Stimulated activated CD4-positive, alpha-beta T cell treated with anti-CD3 and anti-CD28 coated beads, Interleukin-4, amount 100 ng/mL, for 24 hours (primary cell): Measurements from ENCODE around the gene TRIM15.

ENCODE experiments used
- DNase-seq: peaks from one replicate; pipeline ENCODE4 v3.0.0-alpha.2; 2020

Gene TRIM15

DNA sequence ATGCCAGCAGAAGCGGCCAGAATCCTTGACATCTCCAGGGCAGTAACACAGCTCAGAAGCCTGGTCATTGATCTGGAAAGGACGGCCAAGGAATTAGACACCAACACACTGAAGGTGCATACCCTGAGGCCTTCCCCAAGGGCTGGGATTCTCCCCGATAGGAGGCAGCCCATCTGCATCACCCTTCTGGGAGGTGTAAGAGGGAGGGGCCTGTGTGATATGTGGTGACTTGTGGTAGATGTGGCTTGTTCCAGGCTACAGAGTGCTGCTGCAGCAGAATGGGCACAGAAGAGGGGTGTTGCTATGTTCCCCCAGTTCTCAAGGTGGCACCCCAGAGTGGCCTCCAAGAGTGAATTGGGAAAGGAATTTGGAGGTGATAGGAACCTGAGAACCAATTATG lies 16.2 kb upstream of the TRIM15 start:
- no peak for DNase-seq

- no peak for DNase-seq
Measured at GRCh38 chr6:30149234-30149633, 14.1 kb upstream of the TRIM15 start.

- DNase-seq: no peak
Measured at GRCh38 chr6:30149858-30150550, 13.3 kb upstream of the TRIM15 start.

DNA sequence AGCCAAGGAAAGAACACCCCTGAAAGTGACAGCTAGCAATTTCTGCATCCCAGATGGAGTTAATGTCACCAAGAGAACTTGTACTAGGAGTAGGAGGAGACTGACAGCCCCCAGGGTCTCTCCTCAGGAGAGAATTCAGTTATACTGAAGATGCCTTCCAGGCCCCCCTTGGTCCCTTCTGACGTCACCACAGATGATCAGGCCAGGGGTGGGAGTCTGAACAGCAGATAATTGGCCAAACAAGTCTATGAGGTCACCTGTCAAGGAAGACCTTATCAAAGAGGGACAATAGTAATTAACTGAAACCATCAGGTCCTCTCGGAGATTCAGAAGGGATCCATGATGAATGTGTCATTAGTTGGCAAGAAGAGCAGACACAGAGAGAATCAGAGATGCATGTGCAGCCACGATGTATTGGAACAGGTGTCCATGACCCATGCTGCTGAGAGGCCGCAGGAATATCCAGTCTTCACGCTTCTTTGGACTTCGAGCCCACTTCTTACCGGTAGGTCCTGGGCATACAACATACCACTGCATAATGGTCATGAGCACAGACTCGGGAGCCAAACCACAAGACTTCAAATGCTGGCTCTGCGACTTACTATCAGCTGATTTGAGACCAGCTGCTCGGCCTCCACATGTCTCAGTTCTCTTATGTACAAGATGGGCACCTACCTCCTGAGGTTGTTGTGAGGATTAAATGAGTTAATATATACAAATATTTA lies 12.5 kb upstream of the TRIM15 start:
- DNase-seq: no peak

DNA sequence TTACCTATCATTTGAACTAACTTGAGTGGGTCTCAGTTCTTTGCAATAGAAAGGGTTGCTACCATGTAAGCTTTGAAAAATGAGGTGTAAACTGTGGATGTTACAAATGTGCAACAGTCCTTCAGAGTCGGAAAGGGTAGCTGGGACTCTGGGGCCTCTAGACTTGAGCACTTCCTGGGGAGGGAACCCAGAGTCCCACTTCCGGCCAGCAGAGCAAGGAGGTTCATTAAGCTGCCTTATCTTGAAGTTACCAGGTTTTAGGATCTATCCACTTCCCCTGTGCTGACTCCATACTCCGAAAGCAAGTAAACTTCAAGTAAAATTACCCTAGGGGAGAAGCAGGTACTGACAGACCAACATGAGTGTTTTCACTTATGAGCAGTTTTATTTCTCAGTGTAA lies 11.8 kb upstream of the TRIM15 start:
- no peak for DNase-seq

GRCh38 chr6:30152016-30152673 lies 11.2 kb upstream of the TRIM15 start:
- no peak for DNase-seq

- DNase-seq: no peak
Measured at GRCh38 chr6:30152910-30153610, 10.3 kb upstream of the TRIM15 start.

DNA sequence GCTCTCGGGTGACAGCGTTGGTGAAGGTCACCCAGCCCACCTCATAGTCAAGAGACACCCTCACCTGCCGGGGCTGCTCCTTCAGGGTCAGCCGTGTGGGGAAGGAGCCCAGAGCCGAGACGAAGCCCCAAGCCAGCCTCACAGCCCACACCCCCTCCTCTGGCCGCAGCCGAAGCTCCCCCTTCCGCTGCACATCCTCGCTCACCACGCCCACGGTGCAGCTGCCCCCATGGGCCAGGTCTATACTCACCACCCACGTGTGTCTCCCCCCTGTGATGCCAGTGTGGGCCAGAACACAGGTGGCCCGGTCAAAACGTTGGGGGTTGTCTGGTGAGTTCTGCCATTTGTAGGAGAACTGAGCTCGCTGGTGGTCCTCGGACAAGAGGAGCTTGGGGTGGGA lies 9.3 kb upstream of the TRIM15 start:
- DNase-seq: no peak

GRCh38 chr6:30154709-30155519 lies 8.4 kb upstream of the TRIM15 start:
- DNase-seq: no peak

DNA sequence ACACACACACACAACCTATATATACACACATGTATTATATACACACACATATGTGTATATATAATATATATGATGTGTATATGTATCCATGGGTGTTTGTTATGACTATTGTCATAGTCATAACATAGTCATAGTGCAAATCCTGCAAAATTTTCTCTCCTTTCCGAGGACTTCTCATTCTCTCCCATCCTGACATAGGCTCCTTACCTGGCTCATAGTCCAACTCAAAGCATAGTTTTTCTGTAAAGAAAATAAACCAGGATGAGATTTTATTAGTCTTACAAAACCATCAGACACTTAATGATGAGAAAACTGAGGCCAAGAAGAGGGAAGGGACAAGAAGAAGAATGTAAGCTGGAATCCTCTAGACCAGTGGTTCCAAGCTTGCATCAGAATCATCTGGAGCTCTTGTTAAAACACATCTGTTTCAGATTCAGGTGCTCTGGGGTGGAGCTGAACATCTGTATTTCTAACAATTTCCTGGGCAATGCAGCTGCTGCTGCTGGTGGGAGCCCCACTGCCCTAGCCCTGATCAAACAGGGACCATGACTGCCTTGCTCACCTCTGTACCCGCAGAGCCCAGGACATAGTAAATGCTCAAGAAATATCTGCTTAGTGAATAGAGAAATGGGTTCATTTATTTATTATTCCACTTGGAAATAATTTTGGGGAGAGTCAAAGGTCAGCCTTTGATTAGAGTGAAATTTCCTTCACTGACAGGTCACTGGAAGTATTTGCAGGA lies 7.7 kb upstream of the TRIM15 start:
- no peak for DNase-seq

DNA sequence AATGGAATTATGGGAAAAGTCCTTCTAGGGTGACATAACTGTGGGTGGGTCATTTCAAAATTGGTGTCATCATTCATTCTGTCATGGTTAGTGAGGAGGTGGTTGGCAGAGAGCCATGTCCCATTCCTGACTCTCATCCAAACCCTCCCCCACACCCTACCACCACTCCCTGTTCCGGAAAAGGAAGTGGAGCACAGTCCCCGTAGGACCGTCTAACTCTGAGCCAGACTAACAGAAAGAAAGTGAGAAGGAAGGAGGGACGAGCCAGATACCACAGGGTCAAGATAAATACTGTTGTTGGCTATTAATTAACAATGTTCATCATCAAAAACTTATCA lies 7.1 kb upstream of the TRIM15 start:
- no peak for DNase-seq

DNA sequence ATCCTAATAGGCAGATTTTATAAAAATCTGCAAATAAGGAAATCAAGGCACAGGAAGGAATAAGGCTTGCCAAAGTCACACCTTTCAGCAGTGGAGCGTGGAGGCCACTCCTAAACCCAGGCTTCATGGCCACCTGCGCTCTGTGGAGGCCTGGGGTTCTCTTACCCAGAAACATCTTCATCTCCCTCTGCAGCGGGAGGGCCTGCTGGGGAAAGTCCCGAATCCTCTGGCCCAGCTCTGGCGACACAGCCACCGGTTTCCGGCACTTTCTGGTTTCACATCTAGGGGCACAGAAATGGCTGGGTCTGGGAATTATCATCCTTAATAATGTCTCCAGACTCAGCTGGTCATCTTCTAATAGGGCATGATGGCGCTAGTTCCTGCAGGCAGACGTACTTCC lies 6.6 kb upstream of the TRIM15 start:
- no peak for DNase-seq

DNA sequence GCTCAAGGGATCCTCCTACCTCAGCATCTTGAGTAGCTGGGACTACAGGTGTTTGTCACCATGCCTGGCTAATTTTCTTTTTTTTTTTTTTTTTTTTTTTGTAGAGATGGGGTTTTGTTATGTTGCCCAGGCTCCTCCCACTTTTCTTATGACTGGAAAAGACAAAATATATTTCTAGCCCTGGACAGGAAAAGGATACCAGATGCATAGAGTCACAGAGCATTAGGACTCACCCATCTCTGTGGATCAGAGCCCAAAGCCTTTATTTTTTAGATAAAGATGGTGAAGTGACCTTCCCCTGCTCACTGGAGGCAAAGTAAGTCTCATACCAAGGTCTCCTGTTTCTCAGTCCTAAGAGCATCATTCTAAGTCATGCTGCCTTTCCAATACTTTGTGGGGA lies 5.8 kb upstream of the TRIM15 start:
- no peak for DNase-seq

- DNase-seq: no peak
Measured at GRCh38 chr6:30157999-30158398, 5.3 kb upstream of the TRIM15 start.

GRCh38 chr6:30158475-30159040 lies 4.8 kb upstream of the TRIM15 start:
- no peak for DNase-seq

DNA sequence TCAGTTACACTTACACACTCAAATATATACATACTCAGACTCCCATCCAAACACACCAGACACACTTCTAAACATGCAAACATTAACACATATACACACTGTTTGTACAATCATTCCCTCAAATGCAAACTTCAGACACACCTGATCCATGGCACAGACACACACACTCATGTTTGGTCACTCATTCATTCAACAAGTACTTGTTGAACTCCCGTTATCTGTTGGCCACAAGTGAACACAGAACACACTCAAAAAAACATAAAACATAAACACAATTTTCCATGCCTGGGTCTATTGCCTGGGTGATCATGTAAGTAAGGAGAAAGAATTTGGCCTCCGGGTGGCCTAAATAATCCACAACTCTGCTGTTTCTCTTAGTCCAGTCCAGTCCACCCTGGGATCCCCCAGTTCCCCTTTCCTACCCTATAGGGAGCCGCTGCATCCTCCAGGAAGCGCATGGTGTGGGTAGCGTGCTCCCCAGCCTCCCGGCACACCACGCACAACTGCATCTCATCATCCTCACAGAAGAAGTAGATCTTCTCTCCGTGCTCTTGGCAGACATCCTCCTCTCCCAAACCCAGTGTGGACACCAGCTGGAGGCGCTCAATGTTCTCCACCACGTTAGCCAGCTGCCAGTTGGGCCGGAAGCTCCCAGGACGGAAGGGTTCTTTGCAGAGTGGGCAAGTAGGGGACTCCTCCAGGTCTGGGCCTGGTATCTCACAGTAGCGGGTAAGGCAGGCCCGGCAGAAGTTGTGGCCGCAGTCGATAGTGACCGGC lies 3.1 kb upstream of the TRIM15 start:
- no peak for DNase-seq

DNA sequence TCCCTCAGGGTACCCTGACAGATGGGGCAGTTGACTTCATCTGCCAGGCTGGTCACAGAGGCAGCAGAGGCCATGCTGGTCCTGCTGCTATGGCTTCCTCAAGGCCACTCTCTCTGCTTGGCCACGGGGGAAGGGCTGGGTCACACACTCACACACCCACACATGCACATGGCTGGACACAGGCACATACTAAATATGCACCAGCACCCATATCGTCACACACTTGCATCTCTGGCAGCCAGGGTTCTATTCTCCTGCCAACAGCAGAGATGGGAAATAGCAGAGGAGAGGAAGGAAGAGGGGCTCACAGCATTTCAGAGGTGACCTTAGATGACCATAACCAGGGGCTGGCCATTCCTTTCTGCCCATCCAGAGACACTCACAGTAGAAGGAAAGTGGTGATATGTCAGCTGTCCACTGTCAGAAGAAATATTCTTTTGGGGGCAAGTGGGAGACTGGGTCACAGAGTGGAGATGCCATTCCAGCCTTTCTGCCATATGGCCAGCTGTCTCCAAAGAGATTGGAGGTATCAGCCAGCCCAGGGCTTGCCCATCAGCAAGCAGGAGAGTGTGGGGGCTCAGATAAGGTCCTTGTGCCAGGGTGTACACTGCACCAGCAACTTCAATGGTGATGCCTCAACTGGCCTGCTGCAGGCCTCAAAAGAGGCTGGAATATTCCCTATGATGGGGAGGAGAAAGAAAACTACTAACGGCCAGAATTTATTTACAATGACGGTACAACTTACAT lies 2.4 kb upstream of the TRIM15 start, which contains the start of gene TRIM10:
Gene TRIM10, minus strand, starts transcription at position 427 of the 747 bp plus-strand sequence. Its CDS starts 353 bp downstream, at position 74.
- no peak for DNase-seq

GRCh38 chr6:30162265-30163089 lies 869 bp upstream of the TRIM15 start:
- no peak for DNase-seq
